SK-N-SH treated with all-trans-retinoic acid at 6 μM for 48 hours (cell line): ENCODE measurements around the gene OR6B2.

Source experiments
- ATAC-seq: fragments of 200-7000 bp; cut with Tn5 transposase; 3 replicates; pipeline ENCODE4 v1.9.1; 2020; ENCODE audit warnings: mild to moderate bottlenecking, moderate library complexity
- BACH2 ChIP-seq: fragments of 250-450 bp; sonication (Bioruptor Pico); IDR thresholded peaks from 2 replicates; pipeline ENCODE4 v1.9.0; 2021; ENCODE audit warnings: mild to moderate bottlenecking, borderline replicate concordance
- CREB5 ChIP-seq: fragments of 250-450 bp; sonication (Bioruptor Pico); IDR thresholded peaks from 2 replicates; pipeline ENCODE4 v1.5.1; 2020; ENCODE audit warnings: low read depth, mild to moderate bottlenecking, moderate library complexity
- CSDC2 ChIP-seq: fragments of 250-450 bp; sonication (Bioruptor Pico); IDR thresholded peaks from 2 replicates; pipeline ENCODE4 v1.5.0; 2020; ENCODE audit warnings: mild to moderate bottlenecking, moderate library complexity
- CSRNP3 ChIP-seq: fragments of 250-450 bp; sonication (Bioruptor Pico); IDR thresholded peaks from 2 replicates; pipeline ENCODE4 v1.5.1; 2021; ENCODE audit warnings: mild to moderate bottlenecking, moderate library complexity
- ESRRG ChIP-seq: fragments of 250-450 bp; sonication (Bioruptor Pico); IDR thresholded peaks from 2 replicates; pipeline ENCODE4 v1.6.1; 2021; ENCODE audit warnings: mild to moderate bottlenecking
- GLIS3 ChIP-seq: fragments of 250-450 bp; sonication (Bioruptor Pico); IDR thresholded peaks from 2 replicates; pipeline ENCODE4 v1.5.0; 2020; ENCODE audit warnings: mild to moderate bottlenecking, moderate library complexity
- ISL1 ChIP-seq: fragments of 250-450 bp; sonication (Bioruptor Pico); IDR thresholded peaks from 2 replicates; pipeline ENCODE4 v2.1.2; 2022; ENCODE audit warnings: mild to moderate bottlenecking, moderate library complexity
- OSR1 ChIP-seq: fragments of 250-450 bp; sonication (Bioruptor Pico); IDR thresholded peaks from 2 replicates; pipeline ENCODE4 v1.8.0; 2022; ENCODE audit warnings: moderate library complexity, mild to moderate bottlenecking, inconsistent platforms
- PATZ1 ChIP-seq: fragments of 250-450 bp; sonication (Bioruptor Pico); IDR thresholded peaks from 2 replicates; pipeline ENCODE4 v1.8.0; 2020; ENCODE audit warnings: mild to moderate bottlenecking, moderate library complexity, borderline replicate concordance
- POU6F1 ChIP-seq: fragments of 250-450 bp; sonication (Bioruptor Pico); IDR thresholded peaks from 2 replicates; pipeline ENCODE4 v1.8.0; 2021; ENCODE audit warnings: low read depth, mild to moderate bottlenecking, moderate library complexity, borderline replicate concordance
- PPARA ChIP-seq: fragments of 250-450 bp; sonication (Bioruptor Pico); IDR thresholded peaks from 2 replicates; pipeline ENCODE4 v1.5.0; 2020; ENCODE audit warnings: mild to moderate bottlenecking, borderline replicate concordance
- RARB ChIP-seq: fragments of 250-450 bp; sonication (Bioruptor Pico); IDR thresholded peaks from 2 replicates; pipeline ENCODE4 v1.8.0; 2021; ENCODE audit warnings: mild to moderate bottlenecking, moderate library complexity
- SNAI2 ChIP-seq: fragments of 250-450 bp; sonication (Bioruptor Pico); IDR thresholded peaks from 2 replicates; pipeline ENCODE4 v1.5.0; 2020; ENCODE audit warnings: mild to moderate bottlenecking, moderate library complexity
- TCF4 ChIP-seq: fragments of 250-450 bp; sonication (Bioruptor Pico); IDR thresholded peaks from 2 replicates; pipeline ENCODE4 v1.8.0; 2021; ENCODE audit warnings: mild to moderate bottlenecking, moderate library complexity, borderline replicate concordance
- TOX ChIP-seq: fragments of 250-450 bp; sonication (Bioruptor Pico); IDR thresholded peaks from 2 replicates; pipeline ENCODE4 v1.8.0; 2021; ENCODE audit warnings: mild to moderate bottlenecking, moderate library complexity, borderline replicate concordance
- TSHZ2 ChIP-seq: fragments of 250-450 bp; sonication (Bioruptor Pico); IDR thresholded peaks from 2 replicates; pipeline ENCODE4 v1.5.0; 2020; ENCODE audit warnings: mild to moderate bottlenecking, moderate library complexity
- ZC3H10 ChIP-seq: fragments of 250-450 bp; sonication (Bioruptor Pico); IDR thresholded peaks from 2 replicates; pipeline ENCODE4 v1.5.1; 2021; ENCODE audit warnings: mild to moderate bottlenecking, moderate library complexity
- ZFP3 ChIP-seq: fragments of 250-450 bp; sonication (Bioruptor Pico); IDR thresholded peaks from 2 replicates; pipeline ENCODE4 v1.5.0; 2020; ENCODE audit warnings: mild to moderate bottlenecking, moderate library complexity
- ZFP30 ChIP-seq: fragments of 450-650 bp; formaldehyde crosslinking; IDR thresholded peaks from 2 replicates; pipeline ENCODE4 v1.5.0; 2022; ENCODE audit warnings: mild to moderate bottlenecking, moderate library complexity
- ZNF565 ChIP-seq: fragments of 450-650 bp; formaldehyde crosslinking; conservative IDR thresholded peaks from 2 replicates; pipeline ENCODE4 v1.5.0; 2020; ENCODE audit warnings: low read depth, mild to moderate bottlenecking, moderate library complexity
- ZNF70 ChIP-seq: fragments of 450-650 bp; formaldehyde crosslinking; IDR thresholded peaks from 2 replicates; pipeline ENCODE4 v1.5.0; 2020; ENCODE audit warnings: mild to moderate bottlenecking, moderate library complexity
- ZNF8 ChIP-seq: fragments of 450-650 bp; formaldehyde crosslinking; IDR thresholded peaks from 2 replicates; pipeline ENCODE4 v1.5.0; 2020; ENCODE audit warnings: mild to moderate bottlenecking, moderate library complexity

OR6B2 gene

GRCh38 chr2:240060977-240061591 lies 30.9 kb upstream of the OR6B2 start:
- ATAC-seq = peak; percentile 97
- TF ChIP-seq GLIS3 (no peak), CREB5 (CRISPR knock-in tag) (no peak), ZNF565 (CRISPR knock-in tag) (no peak), ESRRG (CRISPR knock-in tag) (no peak)

- TF ChIP-seq ZFP3 (no peak), ZFP30 (CRISPR knock-in tag) (no peak)
- ATAC-seq = no peak
Observed at GRCh38 chr2:240056678-240057077, 26.4 kb upstream of the OR6B2 start.

- TF ChIP-seq BACH2 (CRISPR knock-in tag) (no peak), PATZ1 (CRISPR knock-in tag) (no peak), ISL1 (no peak), ZFP30 (CRISPR knock-in tag) (no peak)
- no peak for ATAC-seq
Observed at GRCh38 chr2:240055177-240055917, 25.1 kb upstream of the OR6B2 start.

GRCh38 chr2:240053173-240054155 lies 23.2 kb upstream of the OR6B2 start, which contains the start of gene OR6B3:
Gene OR6B3, minus strand, starts transcription at chr2:240053521.
- no peak for TF ChIP-seq ZFP3
- no peak for TF ChIP-seq ZFP30 (CRISPR knock-in tag)
- TF ChIP-seq ZC3H10 (CRISPR knock-in tag) = no peak
- no peak for TF ChIP-seq ZNF565 (CRISPR knock-in tag)
- no peak for TF ChIP-seq TOX
- TF ChIP-seq RARB (CRISPR knock-in tag) = no peak
- no peak for TF ChIP-seq PPARA (CRISPR knock-in tag)
- TF ChIP-seq ZNF70 = no peak
- no peak for TF ChIP-seq TSHZ2 (CRISPR knock-in tag)
- TF ChIP-seq ZNF8 (CRISPR knock-in tag) = no peak
- TF ChIP-seq POU6F1 = no peak
- TF ChIP-seq OSR1 = no peak
- no peak for TF ChIP-seq CSRNP3
- TF ChIP-seq ISL1 = no peak
- TF ChIP-seq BACH2 (CRISPR knock-in tag) = no peak
- no peak for TF ChIP-seq CSDC2
- no peak for TF ChIP-seq SNAI2 (CRISPR knock-in tag)
- no peak for TF ChIP-seq GLIS3
- no peak for TF ChIP-seq TCF4 (CRISPR knock-in tag)
- peak; percentile 46 for ATAC-seq
